Activated T-cell treated with anti-CD3 and anti-CD28 coated beads, Interleukin-2, amount 50 U/mL, for 24 hours (primary cell): Measurements from ENCODE around the gene TIMP2.
A peak's percentile ranks its signal among the peaks of the same experiment; 100 is the strongest.

ENCODE experiments used
- DNase-seq: peaks from one replicate; pipeline ENCODE4 v3.0.0-alpha.2; 2020
- H3K27ac Mint-ChIP-seq: 2 replicates; pipeline ENCODE4 v1.8.0; 2020; ENCODE audit warnings: mild to moderate bottlenecking, mixed read lengths
- H3K27me3 Mint-ChIP-seq: 2 replicates; pipeline ENCODE4 v1.8.0; 2020; ENCODE audit warnings: mixed read lengths
- H3K36me3 Mint-ChIP-seq: 2 replicates; pipeline ENCODE4 v1.8.0; 2020; ENCODE audit warnings: low read depth, mixed read lengths
- H3K4me1 Mint-ChIP-seq: 2 replicates; pipeline ENCODE4 v1.8.0; 2020; ENCODE audit warnings: low read depth, mixed read lengths
- H3K4me3 Mint-ChIP-seq: 2 replicates; pipeline ENCODE4 v1.8.0; 2020; ENCODE audit warnings: mild to moderate bottlenecking, moderate library complexity, mixed read lengths
- H3K9me3 Mint-ChIP-seq: 2 replicates; pipeline ENCODE4 v1.8.0; 2020; ENCODE audit warnings: mixed read lengths

The TIMP2 gene

GRCh38 chr17:78962345-78962983 is 37.3 kb upstream of the TIMP2 start:
- H3K9me3 Mint-ChIP-seq, result no peaks in the 10 kb centered on the region
- H3K27me3 Mint-ChIP-seq, result no peaks in the 10 kb centered on the region
- H3K36me3 Mint-ChIP-seq, result no peaks in the 10 kb centered on the region
- DNase-seq, result no peak
- no peaks in the 10 kb centered on the region for H3K4me1 Mint-ChIP-seq
- H3K4me3 Mint-ChIP-seq, result no peak overlapping the region
- no peak overlapping the region for H3K27ac Mint-ChIP-seq

- Mint-ChIP-seq H3K4me3 (no peak overlapping the region), H3K4me1 (no peaks in the 10 kb centered on the region), H3K27ac (no peak overlapping the region), H3K9me3 (no peaks in the 10 kb centered on the region), H3K27me3 (no peaks in the 10 kb centered on the region), H3K36me3 (no peaks in the 10 kb centered on the region)
- DNase-seq, result no peak
Measured at GRCh38 chr17:78961571-78961970, 36.4 kb upstream of the TIMP2 start.

- Mint-ChIP-seq H3K27ac (no peak overlapping the region), H3K9me3 (no peaks in the 10 kb centered on the region), H3K4me3 (no peak overlapping the region), H3K36me3 (no peaks in the 10 kb centered on the region), H3K4me1 (no peaks in the 10 kb centered on the region), H3K27me3 (no peaks in the 10 kb centered on the region)
- no peak for DNase-seq
Measured at GRCh38 chr17:78960928-78961327, 35.7 kb upstream of the TIMP2 start.

GRCh38 chr17:78959803-78960202 is 34.6 kb upstream of the TIMP2 start:
- H3K27ac Mint-ChIP-seq, result no peak overlapping the region
- no peaks in the 10 kb centered on the region for H3K9me3 Mint-ChIP-seq
- no peaks in the 10 kb centered on the region for H3K27me3 Mint-ChIP-seq
- no peak overlapping the region for H3K4me3 Mint-ChIP-seq
- H3K4me1 Mint-ChIP-seq, result peaks cover under 1% of the 10 kb centered on the region
- no peaks in the 10 kb centered on the region for H3K36me3 Mint-ChIP-seq
- no peak for DNase-seq

GRCh38 chr17:78958641-78959127 is 33.5 kb upstream of the TIMP2 start:
- Mint-ChIP-seq H3K4me1 (peaks cover 2% of the 10 kb centered on the region), H3K9me3 (no peaks in the 10 kb centered on the region), H3K27ac (no peak overlapping the region), H3K27me3 (no peaks in the 10 kb centered on the region), H3K4me3 (no peak overlapping the region), H3K36me3 (no peaks in the 10 kb centered on the region)
- DNase-seq, result no peak

GRCh38 chr17:78957128-78957527 is 31.9 kb upstream of the TIMP2 start:
- no peaks in the 10 kb centered on the region for H3K9me3 Mint-ChIP-seq
- H3K36me3 Mint-ChIP-seq, result no peaks in the 10 kb centered on the region
- H3K27ac Mint-ChIP-seq, result peak overlapping the region; percentile 20
- H3K27me3 Mint-ChIP-seq, result no peaks in the 10 kb centered on the region
- H3K4me3 Mint-ChIP-seq, result no peak overlapping the region
- peaks cover 2% of the 10 kb centered on the region for H3K4me1 Mint-ChIP-seq
- DNase-seq, result no peak

- Mint-ChIP-seq H3K9me3 (no peaks in the 10 kb centered on the region), H3K27me3 (no peaks in the 10 kb centered on the region), H3K4me1 (peaks cover 2% of the 10 kb centered on the region), H3K4me3 (no peak overlapping the region), H3K27ac (no peak overlapping the region), H3K36me3 (no peaks in the 10 kb centered on the region)
- no peak for DNase-seq
Measured at GRCh38 chr17:78956254-78956653, 31.1 kb upstream of the TIMP2 start.

- Mint-ChIP-seq H3K36me3 (no peaks in the 10 kb centered on the region), H3K4me1 (peaks cover 2% of the 10 kb centered on the region), H3K9me3 (peaks cover 11% of the 10 kb centered on the region), H3K27ac (no peak overlapping the region), H3K27me3 (no peaks in the 10 kb centered on the region), H3K4me3 (no peak overlapping the region)
- no peak for DNase-seq
Measured at GRCh38 chr17:78954684-78955083, 29.5 kb upstream of the TIMP2 start.

- H3K4me3 Mint-ChIP-seq, result no peak overlapping the region
- DNase-seq, result no peak
- no peak overlapping the region for H3K27ac Mint-ChIP-seq
- peaks cover 11% of the 10 kb centered on the region for H3K9me3 Mint-ChIP-seq
- H3K27me3 Mint-ChIP-seq, result no peaks in the 10 kb centered on the region
- H3K36me3 Mint-ChIP-seq, result no peaks in the 10 kb centered on the region
- H3K4me1 Mint-ChIP-seq, result peaks cover 2% of the 10 kb centered on the region
Measured at GRCh38 chr17:78953356-78954350, 28.5 kb upstream of the TIMP2 start.

- DNase-seq, result no peak
- H3K27ac Mint-ChIP-seq, result no peak overlapping the region
- H3K36me3 Mint-ChIP-seq, result no peaks in the 10 kb centered on the region
- no peaks in the 10 kb centered on the region for H3K27me3 Mint-ChIP-seq
- peaks cover 2% of the 10 kb centered on the region for H3K4me1 Mint-ChIP-seq
- no peak overlapping the region for H3K4me3 Mint-ChIP-seq
- peaks cover 11% of the 10 kb centered on the region for H3K9me3 Mint-ChIP-seq
Measured at GRCh38 chr17:78952706-78953105, 27.5 kb upstream of the TIMP2 start.

- Mint-ChIP-seq H3K36me3 (no peaks in the 10 kb centered on the region), H3K27ac (no peak overlapping the region), H3K4me3 (no peak overlapping the region), H3K9me3 (peaks cover 11% of the 10 kb centered on the region), H3K27me3 (no peaks in the 10 kb centered on the region), H3K4me1 (peaks cover 2% of the 10 kb centered on the region)
- DNase-seq, result no peak
Measured at GRCh38 chr17:78951967-78952551, 26.9 kb upstream of the TIMP2 start.

GRCh38 chr17:78950870-78951269 is 25.7 kb upstream of the TIMP2 start:
- DNase-seq, result no peak
- Mint-ChIP-seq H3K36me3 (no peaks in the 10 kb centered on the region), H3K27ac (no peak overlapping the region), H3K9me3 (peaks cover 11% of the 10 kb centered on the region), H3K4me3 (no peak overlapping the region), H3K27me3 (no peaks in the 10 kb centered on the region), H3K4me1 (peaks cover 2% of the 10 kb centered on the region)

- Mint-ChIP-seq H3K9me3 (peaks cover 11% of the 10 kb centered on the region), H3K27ac (no peak overlapping the region), H3K36me3 (no peaks in the 10 kb centered on the region), H3K4me1 (no peaks in the 10 kb centered on the region), H3K27me3 (peaks cover 4% of the 10 kb centered on the region), H3K4me3 (no peak overlapping the region)
- DNase-seq, result no peak
Measured at GRCh38 chr17:78947235-78948149, 22.3 kb upstream of the TIMP2 start.

- peaks cover 11% of the 10 kb centered on the region for H3K9me3 Mint-ChIP-seq
- H3K27me3 Mint-ChIP-seq, result peaks cover 4% of the 10 kb centered on the region
- no peak for DNase-seq
- no peak overlapping the region for H3K4me3 Mint-ChIP-seq
- H3K27ac Mint-ChIP-seq, result no peak overlapping the region
- no peaks in the 10 kb centered on the region for H3K4me1 Mint-ChIP-seq
- H3K36me3 Mint-ChIP-seq, result no peaks in the 10 kb centered on the region
Measured at GRCh38 chr17:78946631-78947030, 21.4 kb upstream of the TIMP2 start.
